RWPE2 (cell line): ENCODE results near the gene TSPAN6.

Experiments
- ATAC-seq: fragments of 200-7000 bp; cut with Tn5 transposase; 3 replicates; pipeline ENCODE4 v1.9.1; 2021; ENCODE audit warnings: low read depth
- DNase-seq: peaks from one replicate; pipeline ENCODE4 v3.0.0-alpha.2; 2020; ENCODE audit warnings: low spot score
- H3K27ac ChIP-seq: fragments of 450-650 bp; 2 replicates; pipeline ENCODE4 v1.5.1; 2017; ENCODE audit warnings: mild to moderate bottlenecking; ENCODE audit not compliant: poor library complexity, severe bottlenecking
- H3K27me3 ChIP-seq: fragments of 250-450 bp; sonication (Bioruptor Pico); 2 replicates; pipeline ENCODE4 v1.5.1; 2021; ENCODE audit warnings: mild to moderate bottlenecking, moderate library complexity; ENCODE audit not compliant: insufficient read depth, poor library complexity, severe bottlenecking
- H3K36me3 ChIP-seq: fragments of 250-450 bp; sonication (Bioruptor Pico); 2 replicates; pipeline ENCODE4 v1.5.1; 2020; ENCODE audit warnings: low read depth, mild to moderate bottlenecking, moderate library complexity
- H3K4me1 ChIP-seq: fragments of 250-450 bp; sonication (Bioruptor Pico); 2 replicates; pipeline ENCODE4 v1.5.1; 2021; ENCODE audit warnings: mild to moderate bottlenecking, moderate library complexity; ENCODE audit not compliant: insufficient read depth, poor library complexity, severe bottlenecking
- H3K4me3 ChIP-seq: fragments of 250-450 bp; sonication (Bioruptor Pico); 2 replicates; pipeline ENCODE4 v1.5.1; 2021; ENCODE audit warnings: mild to moderate bottlenecking, moderate library complexity; ENCODE audit not compliant: severe bottlenecking
- H3K9me3 ChIP-seq: fragments of 250-450 bp; sonication (Bioruptor Pico); 2 replicates; pipeline ENCODE4 v1.5.1; 2021; ENCODE audit warnings: mild to moderate bottlenecking, moderate library complexity; ENCODE audit not compliant: severe bottlenecking
- TF ChIP-seq, protein P1 (sequence below): fragments of 450-650 bp; IDR thresholded peaks from one replicate; pipeline ENCODE4 v1.5.1; 2017; ENCODE audit warnings: mild to moderate bottlenecking, moderate library complexity; ENCODE audit not compliant: poor library complexity, severe bottlenecking

TSPAN6 gene

DNA sequence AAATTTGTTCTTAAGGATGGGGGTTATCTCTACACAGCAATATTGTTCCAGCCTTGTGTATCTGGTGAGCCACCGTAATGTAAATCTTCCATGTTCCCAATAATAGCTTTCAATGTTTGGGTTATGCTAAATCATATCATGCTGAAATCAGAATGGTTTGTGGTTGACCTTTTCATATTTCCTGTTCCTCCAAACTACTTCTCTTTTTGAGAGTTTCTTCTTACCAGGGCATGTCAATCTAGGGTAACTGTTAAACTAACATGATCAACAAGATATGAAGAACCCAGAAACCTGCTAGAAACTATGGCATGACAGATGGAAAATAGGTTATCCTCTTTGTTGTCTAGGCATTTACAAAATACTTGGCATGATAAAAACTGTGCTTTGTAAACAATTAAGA is 29.9 kb downstream of the TSPAN6 start:
- TF ChIP-seq, protein P1, sequence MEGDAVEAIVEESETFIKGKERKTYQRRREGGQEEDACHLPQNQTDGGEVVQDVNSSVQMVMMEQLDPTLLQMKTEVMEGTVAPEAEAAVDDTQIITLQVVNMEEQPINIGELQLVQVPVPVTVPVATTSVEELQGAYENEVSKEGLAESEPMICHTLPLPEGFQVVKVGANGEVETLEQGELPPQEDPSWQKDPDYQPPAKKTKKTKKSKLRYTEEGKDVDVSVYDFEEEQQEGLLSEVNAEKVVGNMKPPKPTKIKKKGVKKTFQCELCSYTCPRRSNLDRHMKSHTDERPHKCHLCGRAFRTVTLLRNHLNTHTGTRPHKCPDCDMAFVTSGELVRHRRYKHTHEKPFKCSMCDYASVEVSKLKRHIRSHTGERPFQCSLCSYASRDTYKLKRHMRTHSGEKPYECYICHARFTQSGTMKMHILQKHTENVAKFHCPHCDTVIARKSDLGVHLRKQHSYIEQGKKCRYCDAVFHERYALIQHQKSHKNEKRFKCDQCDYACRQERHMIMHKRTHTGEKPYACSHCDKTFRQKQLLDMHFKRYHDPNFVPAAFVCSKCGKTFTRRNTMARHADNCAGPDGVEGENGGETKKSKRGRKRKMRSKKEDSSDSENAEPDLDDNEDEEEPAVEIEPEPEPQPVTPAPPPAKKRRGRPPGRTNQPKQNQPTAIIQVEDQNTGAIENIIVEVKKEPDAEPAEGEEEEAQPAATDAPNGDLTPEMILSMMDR = no peak
- Histone ChIP-seq H3K36me3 (no peaks in the 10 kb centered on the region), H3K9me3 (no peaks in the 10 kb centered on the region), H3K27me3 (no peaks in the 10 kb centered on the region), H3K4me3 (no peak overlapping the region), H3K27ac (no peak overlapping the region), H3K4me1 (no peaks in the 10 kb centered on the region)
- no peak for DNase-seq
- ATAC-seq = no peak

DNA sequence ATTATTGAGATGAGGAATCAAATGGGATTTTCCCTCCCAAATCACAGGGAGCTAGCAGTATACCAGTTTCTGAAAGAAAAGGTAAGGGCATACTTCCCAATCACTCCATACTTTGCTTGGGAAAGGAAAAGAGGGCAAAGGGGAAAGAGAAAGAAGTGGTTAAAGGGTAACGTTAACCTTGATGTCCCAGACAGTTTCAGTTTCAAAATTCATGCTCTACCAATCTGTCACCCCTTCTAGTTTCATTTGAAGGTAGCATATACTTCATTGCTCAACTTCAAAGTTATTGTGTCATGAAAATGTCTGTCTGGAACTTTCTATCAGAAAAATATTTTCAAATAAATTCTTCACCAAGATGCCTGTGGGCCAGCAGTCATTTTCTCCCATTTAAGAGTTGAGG is 35.8 kb downstream of the TSPAN6 start:
- no peak for DNase-seq

DNA sequence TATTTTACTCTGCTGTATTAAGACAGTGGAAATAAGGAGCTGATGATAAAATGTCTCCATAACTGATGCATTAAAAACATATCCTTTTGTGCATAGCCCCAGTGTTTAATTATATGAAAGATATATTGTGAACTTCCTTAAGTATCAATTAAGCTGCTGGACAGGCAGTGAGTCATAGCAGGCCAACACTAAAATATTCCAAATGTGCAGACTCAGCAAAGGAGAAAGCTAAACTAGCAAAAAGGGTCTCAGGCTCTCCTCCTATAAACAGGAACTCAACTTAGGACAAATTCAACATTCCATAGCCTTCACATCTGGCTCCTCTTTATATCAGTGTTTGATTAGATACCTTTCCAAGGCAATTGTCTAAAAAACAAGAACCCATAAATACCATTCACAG is 36.3 kb downstream of the TSPAN6 start:
- H3K4me1 ChIP-seq = no peaks in the 10 kb centered on the region
- no peak overlapping the region for H3K4me3 ChIP-seq
- H3K36me3 ChIP-seq = no peaks in the 10 kb centered on the region
- no peaks in the 10 kb centered on the region for H3K9me3 ChIP-seq
- TF ChIP-seq, protein P1 = no peak
- H3K27me3 ChIP-seq = no peaks in the 10 kb centered on the region
- no peak for ATAC-seq
- DNase-seq = no peak
- H3K27ac ChIP-seq = no peak overlapping the region

More for the DNA sequence above, 35.8 kb downstream of the TSPAN6 start:
- TF ChIP-seq, protein P1 = no peak
- Histone ChIP-seq H3K27me3 (no peaks in the 10 kb centered on the region), H3K4me1 (no peaks in the 10 kb centered on the region), H3K36me3 (no peaks in the 10 kb centered on the region), H3K27ac (no peak overlapping the region), H3K4me3 (no peak overlapping the region), H3K9me3 (no peaks in the 10 kb centered on the region)
- ATAC-seq = no peak

DNA sequence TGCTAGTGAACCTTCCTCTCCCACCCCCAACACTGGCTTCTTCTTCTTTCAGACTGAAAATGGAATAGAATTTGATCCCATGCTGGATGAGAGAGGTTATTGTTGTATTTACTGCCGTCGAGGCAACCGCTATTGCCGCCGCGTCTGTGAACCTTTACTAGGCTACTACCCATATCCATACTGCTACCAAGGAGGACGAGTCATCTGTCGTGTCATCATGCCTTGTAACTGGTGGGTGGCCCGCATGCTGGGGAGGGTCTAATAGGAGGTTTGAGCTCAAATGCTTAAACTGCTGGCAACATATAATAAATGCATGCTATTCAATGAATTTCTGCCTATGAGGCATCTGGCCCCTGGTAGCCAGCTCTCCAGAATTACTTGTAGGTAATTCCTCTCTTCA is 37.1 kb downstream of the TSPAN6 start:
- no peaks in the 10 kb centered on the region for H3K27me3 ChIP-seq

DNA sequence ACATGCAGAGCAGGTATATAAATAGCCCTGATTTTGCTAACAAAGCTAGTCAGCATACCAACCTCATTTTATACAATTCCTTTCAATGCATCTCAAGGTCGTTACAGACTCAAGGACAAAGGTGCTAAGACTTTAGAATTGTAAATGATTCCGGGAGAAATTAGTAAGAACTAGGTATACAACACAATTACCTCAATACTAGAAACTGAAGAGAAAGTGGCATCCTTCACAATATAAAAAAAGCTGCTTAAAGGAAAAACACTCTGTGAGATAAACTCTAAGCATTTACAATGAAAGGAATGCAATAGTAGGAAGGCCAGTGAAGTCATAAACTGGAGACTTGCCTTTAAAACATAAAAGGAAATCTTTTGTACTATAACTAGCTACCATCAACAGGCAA is 40.0 kb downstream of the TSPAN6 start:
- Histone ChIP-seq H3K4me1 (no peaks in the 10 kb centered on the region), H3K27me3 (no peaks in the 10 kb centered on the region), H3K9me3 (no peaks in the 10 kb centered on the region), H3K27ac (no peak overlapping the region), H3K36me3 (no peaks in the 10 kb centered on the region), H3K4me3 (no peak overlapping the region)
- TF ChIP-seq, protein P1 = no peak
- ATAC-seq (no peak), DNase-seq (no peak)

More for the DNA sequence above, 37.1 kb downstream of the TSPAN6 start:
- TF ChIP-seq, protein P1 = no peak
- Histone ChIP-seq H3K27ac (no peak overlapping the region), H3K9me3 (no peaks in the 10 kb centered on the region), H3K4me1 (no peaks in the 10 kb centered on the region), H3K36me3 (no peaks in the 10 kb centered on the region), H3K4me3 (no peak overlapping the region)
- ATAC-seq (no peak), DNase-seq (no peak)
